ENCODE measurements around the gene CDK6. TPM values are rescaled to one million over a fixed set of nuclear protein-coding genes. Genes with fewer than 3 reads are reported as not detected.
"Not testable (repeated sequence)": the region's sequence is repeated elsewhere in the genome, so short reads cannot be mapped to it uniquely, and the experiment has no call there.

Gene CDK6
- total RNA-seq, 1 experiment from 2014 or later, result 126 TPM

- H3K9me3 ChIP-seq (replicated peaks), result 0 out of 2 replicates have a peak, but pooled peaks cover 4% of the 10 kb centered on the region
- peak overlapping the region; percentile 98 for H3K27ac ChIP-seq
- H3K4me3 ChIP-seq, result no peak overlapping the region
- H3K27me3 ChIP-seq (replicated peaks), result no peaks in the 10 kb centered on the region
- H3K4me1 ChIP-seq (replicated peaks), result peaks cover 96% of the 10 kb centered on the region
- DNase-seq (ENCODE audit: low read depth in 1 of 2, low spot score in 2 of 2), result peak in 1 of 2 experiments; percentile 84
- peaks cover 27% of the 10 kb centered on the region for H3K36me3 ChIP-seq
Observed at GRCh38 chr7:92750447-92750839, 85.9 kb downstream of the CDK6 start.

DNA sequence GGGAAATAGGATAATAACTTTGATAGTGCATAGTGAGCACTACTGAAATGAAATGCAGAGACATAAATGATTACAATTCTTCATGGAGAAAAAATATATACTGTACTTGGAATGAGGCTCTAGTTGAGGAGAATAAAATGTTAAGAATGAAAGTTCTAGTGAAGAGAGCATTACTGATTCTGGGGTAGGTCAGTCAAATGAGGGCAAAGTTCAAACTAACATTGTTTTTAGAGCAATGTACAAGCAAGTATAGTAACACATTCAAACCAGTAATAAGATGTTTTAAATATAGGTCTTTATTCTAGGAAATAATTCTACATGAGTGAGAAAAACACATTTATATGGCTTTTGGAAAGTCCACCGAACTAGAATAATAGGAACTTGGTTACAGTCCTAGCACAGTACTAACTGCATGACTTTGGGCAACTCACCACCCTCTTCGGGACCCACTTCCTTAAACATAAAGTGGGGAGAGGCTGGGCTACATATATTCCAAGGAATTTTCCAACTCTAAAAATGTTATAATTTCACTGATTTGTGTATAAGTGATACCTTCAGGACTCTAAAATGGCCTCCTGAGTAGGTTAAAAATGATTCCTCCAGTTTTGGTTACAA lies 86.4 kb downstream of the CDK6 start:
- Histone ChIP-seq H3K4me3 (no peak overlapping the region), H3K9me3 (replicated peaks) (0 out of 2 replicates have a peak, but pooled peaks cover 4% of the 10 kb centered on the region), H3K27me3 (replicated peaks) (no peaks in the 10 kb centered on the region), H3K36me3 (peaks cover 29% of the 10 kb centered on the region), H3K27ac (peak overlapping the region; percentile 98), H3K4me1 (replicated peaks) (peaks cover 91% of the 10 kb centered on the region)
- no peak for DNase-seq (ENCODE audit: low read depth in 1 of 2, low spot score in 2 of 2)

DNA sequence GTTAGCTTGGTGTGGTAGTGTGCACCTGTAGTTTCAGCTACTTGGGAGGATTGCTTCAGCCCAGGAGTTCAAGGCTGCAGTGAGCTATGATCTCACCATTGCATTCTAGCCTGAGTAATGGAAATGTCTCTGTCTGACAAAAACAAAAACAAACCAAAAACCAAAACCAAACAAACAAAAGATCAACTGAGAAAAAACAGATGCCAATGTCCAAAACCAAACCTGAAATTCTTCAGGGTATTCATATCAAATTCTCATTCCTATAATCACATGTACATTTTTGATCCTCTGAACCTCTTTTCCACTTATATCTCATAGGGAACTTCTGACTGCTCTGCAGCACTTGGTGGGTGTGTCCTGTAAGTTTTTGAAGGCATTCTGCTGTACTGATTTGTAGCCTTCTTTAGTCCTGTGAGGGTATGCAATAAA lies 87.0 kb downstream of the CDK6 start:
- no peaks in the 10 kb centered on the region for H3K27me3 ChIP-seq (replicated peaks)
- DNase-seq (ENCODE audit: low read depth in 1 of 2, low spot score in 2 of 2), result peak; percentile 66 to 92
- H3K4me1 ChIP-seq (replicated peaks), result peaks cover 85% of the 10 kb centered on the region
- H3K4me3 ChIP-seq, result no peak overlapping the region
- peaks cover 29% of the 10 kb centered on the region for H3K36me3 ChIP-seq
- H3K9me3 ChIP-seq (replicated peaks), result 0 out of 2 replicates have a peak, but pooled peaks cover 4% of the 10 kb centered on the region
- H3K27ac ChIP-seq, result peak overlapping the region; percentile 98

DNA sequence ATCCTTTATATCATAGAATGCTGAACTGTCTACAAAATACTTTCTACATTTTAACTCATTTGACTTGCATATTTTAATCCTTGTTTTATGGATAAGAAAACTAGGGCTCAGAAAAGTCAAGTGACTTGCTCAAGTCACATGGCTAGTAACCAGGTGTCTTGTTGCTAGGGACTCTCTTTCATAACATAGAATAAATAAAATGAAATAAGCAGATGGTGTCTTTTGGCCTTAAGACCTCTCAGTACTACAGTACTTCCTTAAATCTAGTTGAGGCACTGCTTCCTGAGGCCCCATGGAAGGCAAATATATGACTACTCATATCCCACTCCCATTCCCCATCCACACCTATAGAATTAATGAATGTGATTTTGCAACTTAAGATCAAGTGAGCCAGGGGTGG lies 87.9 kb downstream of the CDK6 start:
- H3K27ac ChIP-seq, result peak overlapping the region; percentile 98
- no peak overlapping the region for H3K4me3 ChIP-seq
- peaks cover 80% of the 10 kb centered on the region for H3K4me1 ChIP-seq (replicated peaks)
- 0 out of 2 replicates have a peak, but pooled peaks cover 4% of the 10 kb centered on the region for H3K9me3 ChIP-seq (replicated peaks)
- no peak for DNase-seq (ENCODE audit: low read depth in 1 of 2, low spot score in 2 of 2)
- H3K27me3 ChIP-seq (replicated peaks), result no peaks in the 10 kb centered on the region
- H3K36me3 ChIP-seq, result peaks cover 35% of the 10 kb centered on the region

DNA sequence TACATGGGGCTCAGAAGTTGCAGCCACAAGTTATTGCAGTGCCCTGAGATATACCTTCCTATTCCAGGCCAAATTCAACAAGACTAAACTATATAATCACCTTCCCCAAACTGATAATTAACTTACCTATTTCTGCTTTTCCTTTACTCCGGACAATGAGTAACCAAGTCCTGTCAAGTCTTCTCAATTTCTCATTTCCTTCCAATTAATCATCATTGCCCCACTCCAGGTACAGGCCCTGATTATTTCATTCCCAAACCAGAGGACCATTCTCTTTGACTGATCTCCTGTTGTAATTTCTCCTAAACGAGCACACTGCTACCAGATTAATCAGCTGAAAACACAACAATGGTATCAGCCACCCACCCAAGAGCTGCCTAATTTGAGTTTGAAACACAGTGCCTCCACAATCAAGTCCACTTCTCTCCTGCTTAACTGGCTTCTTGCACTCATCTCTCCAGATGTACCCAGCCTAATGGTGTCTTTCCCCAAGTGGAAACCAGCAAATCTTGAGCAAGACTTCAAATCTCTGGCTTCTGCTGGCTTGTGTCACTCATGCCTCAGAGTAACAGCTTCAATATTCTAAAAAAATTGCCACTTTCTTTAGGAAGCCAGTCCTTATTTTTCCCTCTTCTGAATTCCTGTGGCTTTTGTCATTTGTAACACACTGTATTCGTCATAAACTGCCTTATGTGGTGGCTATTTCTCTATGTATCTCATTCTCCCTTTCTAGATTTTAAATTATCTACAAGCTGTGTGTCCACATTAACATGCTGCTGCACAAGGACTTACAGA lies 89.1 kb downstream of the CDK6 start:
- H3K27me3 ChIP-seq (replicated peaks), result no peaks in the 10 kb centered on the region
- H3K36me3 ChIP-seq, result peaks cover 36% of the 10 kb centered on the region
- peak overlapping the region; percentile 98 for H3K27ac ChIP-seq
- H3K4me3 ChIP-seq, result no peak overlapping the region
- peaks cover 70% of the 10 kb centered on the region for H3K4me1 ChIP-seq (replicated peaks)
- H3K9me3 ChIP-seq (replicated peaks), result 0 out of 2 replicates have a peak, but pooled peaks cover 4% of the 10 kb centered on the region
- DNase-seq (ENCODE audit: low read depth in 1 of 2, low spot score in 2 of 2), result peak in 1 of 2 experiments; percentile 76

GRCh38 chr7:92745241-92745640 lies 91.1 kb downstream of the CDK6 start:
- DNase-seq (ENCODE audit: low read depth in 1 of 2, low spot score in 2 of 2), result no peak
- Histone ChIP-seq H3K27ac (no peak overlapping the region), H3K9me3 (replicated peaks) (no peaks in the 10 kb centered on the region), H3K4me3 (no peak overlapping the region), H3K36me3 (peaks cover 31% of the 10 kb centered on the region), H3K27me3 (replicated peaks) (no peaks in the 10 kb centered on the region), H3K4me1 (replicated peaks) (peaks cover 68% of the 10 kb centered on the region)

- not testable (repeated sequence) for DNase-seq (ENCODE audit: low read depth in 1 of 2, low spot score in 2 of 2); H3K27ac ChIP-seq; H3K4me3 ChIP-seq; H3K27me3 ChIP-seq (replicated peaks); H3K9me3 ChIP-seq (replicated peaks)
- Histone ChIP-seq H3K36me3 (peaks cover 28% of the 10 kb centered on the region), H3K4me1 (replicated peaks) (peaks cover 68% of the 10 kb centered on the region)
Observed at GRCh38 chr7:92744180-92744579, 92.2 kb downstream of the CDK6 start.

- Histone ChIP-seq H3K27ac (peak overlapping the region; percentile 85), H3K9me3 (replicated peaks) (no peaks in the 10 kb centered on the region), H3K27me3 (replicated peaks) (no peaks in the 10 kb centered on the region), H3K4me1 (replicated peaks) (peaks cover 65% of the 10 kb centered on the region), H3K4me3 (no peak overlapping the region), H3K36me3 (peaks cover 26% of the 10 kb centered on the region)
- DNase-seq (ENCODE audit: low read depth in 1 of 2, low spot score in 2 of 2), result no peak
Observed at GRCh38 chr7:92742186-92742585, 94.2 kb downstream of the CDK6 start.

- Histone ChIP-seq H3K27ac (peak overlapping the region; percentile 85), H3K4me3 (no peak overlapping the region), H3K4me1 (replicated peaks) (peaks cover 55% of the 10 kb centered on the region), H3K9me3 (replicated peaks) (no peaks in the 10 kb centered on the region), H3K27me3 (replicated peaks) (no peaks in the 10 kb centered on the region), H3K36me3 (peaks cover 36% of the 10 kb centered on the region)
- DNase-seq (ENCODE audit: low read depth in 1 of 2, low spot score in 2 of 2), result peak; percentile 74 to 90
Observed at GRCh38 chr7:92740700-92741126, 95.7 kb downstream of the CDK6 start.

DNA sequence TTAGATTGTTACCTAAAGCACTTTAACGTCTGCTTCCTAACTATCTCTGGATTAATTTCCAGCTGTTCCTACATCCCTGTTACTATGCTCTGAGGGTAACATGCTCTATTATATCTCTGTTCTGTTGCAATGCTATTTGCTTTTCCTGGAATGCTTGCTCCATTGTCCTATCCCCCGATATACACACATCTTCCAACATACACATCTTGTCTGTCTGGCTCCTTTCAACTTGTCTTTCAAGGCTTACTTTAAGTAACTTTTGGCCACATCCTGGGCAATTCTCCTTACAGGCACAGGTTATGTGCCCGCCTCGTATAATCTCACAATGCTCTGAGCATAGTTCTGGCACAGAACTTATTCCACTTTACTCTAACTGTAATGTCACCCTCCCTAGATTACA lies 96.2 kb downstream of the CDK6 start:
- no peak for DNase-seq (ENCODE audit: low read depth in 1 of 2, low spot score in 2 of 2)
- Histone ChIP-seq H3K27me3 (replicated peaks) (no peaks in the 10 kb centered on the region), H3K27ac (peak overlapping the region; percentile 85), H3K4me1 (replicated peaks) (peaks cover 55% of the 10 kb centered on the region), H3K4me3 (no peak overlapping the region), H3K36me3 (peaks cover 38% of the 10 kb centered on the region), H3K9me3 (replicated peaks) (no peaks in the 10 kb centered on the region)

GRCh38 chr7:92739091-92739490 lies 97.3 kb downstream of the CDK6 start:
- no peaks in the 10 kb centered on the region for H3K9me3 ChIP-seq (replicated peaks)
- no peak overlapping the region for H3K4me3 ChIP-seq
- no peak for DNase-seq (ENCODE audit: low read depth in 1 of 2, low spot score in 2 of 2)
- peaks cover 55% of the 10 kb centered on the region for H3K4me1 ChIP-seq (replicated peaks)
- H3K36me3 ChIP-seq, result peaks cover 27% of the 10 kb centered on the region
- no peaks in the 10 kb centered on the region for H3K27me3 ChIP-seq (replicated peaks)
- no peak overlapping the region for H3K27ac ChIP-seq

GRCh38 chr7:92737706-92738105 lies 98.7 kb downstream of the CDK6 start:
- Histone ChIP-seq H3K4me1 (replicated peaks) (peaks cover 57% of the 10 kb centered on the region), H3K27me3 (replicated peaks) (no peaks in the 10 kb centered on the region), H3K4me3 (no peak overlapping the region), H3K9me3 (replicated peaks) (no peaks in the 10 kb centered on the region), H3K36me3 (peaks cover 25% of the 10 kb centered on the region), H3K27ac (no peak overlapping the region)
- no peak for DNase-seq (ENCODE audit: low read depth in 1 of 2, low spot score in 2 of 2)

- no peak overlapping the region for H3K27ac ChIP-seq
- H3K9me3 ChIP-seq (replicated peaks), result no peaks in the 10 kb centered on the region
- no peak overlapping the region for H3K4me3 ChIP-seq
- H3K36me3 ChIP-seq, result peaks cover 30% of the 10 kb centered on the region
- peaks cover 58% of the 10 kb centered on the region for H3K4me1 ChIP-seq (replicated peaks)
- no peaks in the 10 kb centered on the region for H3K27me3 ChIP-seq (replicated peaks)
- DNase-seq (ENCODE audit: low read depth in 1 of 2, low spot score in 2 of 2), result no peak
Observed at GRCh38 chr7:92736870-92737269, 99.5 kb downstream of the CDK6 start.

DNA sequence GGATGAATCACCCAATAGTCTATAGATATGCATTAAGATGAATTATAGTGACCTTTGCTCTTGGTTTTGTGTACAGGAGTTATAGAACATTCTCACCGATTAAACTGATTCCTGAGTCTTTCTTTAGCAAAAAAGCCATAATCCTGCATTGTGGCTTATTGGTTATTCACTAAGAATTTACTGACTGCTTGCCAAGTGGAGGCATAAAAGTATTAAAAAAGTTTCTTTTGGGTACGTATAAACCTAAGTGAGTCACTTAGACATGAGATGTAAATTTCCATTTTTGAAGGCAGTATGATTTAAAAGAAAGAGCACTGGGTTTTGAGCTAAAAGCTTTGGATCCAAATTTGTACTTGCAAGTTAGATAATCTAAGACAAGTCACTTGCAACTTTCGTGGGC lies 100.7 kb downstream of the CDK6 start:
- H3K36me3 ChIP-seq, result peaks cover 37% of the 10 kb centered on the region
- H3K27ac ChIP-seq, result no peak overlapping the region
- peaks cover 60% of the 10 kb centered on the region for H3K4me1 ChIP-seq (replicated peaks)
- no peak for DNase-seq (ENCODE audit: low read depth in 1 of 2, low spot score in 2 of 2)
- H3K27me3 ChIP-seq (replicated peaks), result no peaks in the 10 kb centered on the region
- H3K9me3 ChIP-seq (replicated peaks), result no peaks in the 10 kb centered on the region
- H3K4me3 ChIP-seq, result no peak overlapping the region
